Activated CD4-positive, alpha-beta T cell treated with anti-CD3 and anti-CD28 coated beads, Interleukin-2, Interleukin-4, amounts not matched to agents 100 ng/mL and 50 ng/mL, durations not matched to agents 16 hours and 8 hours (primary cell): ENCODE data around the gene DCDC2C.

Experiments used
- DNase-seq: peaks from one replicate; pipeline ENCODE4 v3.0.0-alpha.2; 2020; ENCODE audit warnings: low spot score

Gene DCDC2C

GRCh38 chr2:3703236-3703756 is at the start of gene DCDC2C:
DCDC2C (plus strand) TSS chr2:3703575; CDS start chr2:3703752, 177 bp downstream.
- DNase-seq = no peak

DNA sequence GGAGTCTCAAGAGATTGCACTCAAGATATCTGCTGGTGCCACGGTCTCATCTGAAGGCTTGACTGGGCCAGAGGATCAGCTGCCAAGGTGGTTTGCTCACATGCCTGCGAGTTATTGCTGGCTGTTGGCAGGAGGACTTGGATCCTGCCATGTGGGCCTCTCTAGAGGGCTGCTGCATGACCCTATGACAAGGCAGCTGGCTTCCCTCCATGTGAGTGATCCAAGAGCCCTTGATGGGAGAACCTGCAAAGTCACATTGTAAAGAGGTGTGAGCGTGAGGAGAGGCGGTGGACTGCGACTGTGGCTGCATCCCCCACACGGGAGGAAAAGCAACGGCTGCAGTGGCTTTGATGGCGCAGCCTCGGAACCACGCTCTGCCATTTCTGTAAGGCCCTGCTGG is 49.4 kb upstream of the DCDC2C start:
- no peak for DNase-seq

DNA sequence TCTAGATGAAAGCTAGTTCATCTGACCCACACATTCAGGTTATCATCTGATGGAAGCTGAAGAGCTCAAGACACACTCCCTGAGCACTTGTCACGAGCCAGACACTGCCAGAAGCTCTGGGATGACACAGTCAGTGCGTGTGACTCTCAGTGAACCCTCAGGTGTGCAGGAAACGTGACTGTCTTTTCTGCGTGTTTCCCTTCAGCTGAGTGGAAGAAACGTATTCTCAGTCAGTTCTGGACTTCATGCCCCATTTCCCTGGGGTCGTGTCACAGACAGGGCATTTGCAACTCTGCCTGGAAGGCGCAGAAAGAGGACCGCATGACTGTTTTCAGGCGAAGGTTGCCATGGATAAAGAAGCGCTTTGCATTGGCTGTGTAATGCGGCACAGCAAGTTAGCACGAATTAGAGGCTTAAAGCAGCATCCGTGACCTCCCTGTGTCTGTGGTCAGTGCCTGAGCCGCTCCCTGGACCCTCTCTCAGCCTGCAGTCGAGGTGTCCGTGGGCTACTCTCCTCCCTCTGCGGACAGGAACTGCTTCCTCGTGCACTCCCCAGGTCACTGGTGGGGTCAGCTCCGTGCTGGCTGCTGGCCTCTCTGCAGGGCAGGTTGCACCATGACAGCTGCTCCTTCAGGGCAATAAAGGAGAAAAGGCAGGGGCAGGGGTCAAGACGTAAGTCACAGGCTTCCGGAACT is 48.7 kb upstream of the DCDC2C start:
- no peak for DNase-seq

DNA sequence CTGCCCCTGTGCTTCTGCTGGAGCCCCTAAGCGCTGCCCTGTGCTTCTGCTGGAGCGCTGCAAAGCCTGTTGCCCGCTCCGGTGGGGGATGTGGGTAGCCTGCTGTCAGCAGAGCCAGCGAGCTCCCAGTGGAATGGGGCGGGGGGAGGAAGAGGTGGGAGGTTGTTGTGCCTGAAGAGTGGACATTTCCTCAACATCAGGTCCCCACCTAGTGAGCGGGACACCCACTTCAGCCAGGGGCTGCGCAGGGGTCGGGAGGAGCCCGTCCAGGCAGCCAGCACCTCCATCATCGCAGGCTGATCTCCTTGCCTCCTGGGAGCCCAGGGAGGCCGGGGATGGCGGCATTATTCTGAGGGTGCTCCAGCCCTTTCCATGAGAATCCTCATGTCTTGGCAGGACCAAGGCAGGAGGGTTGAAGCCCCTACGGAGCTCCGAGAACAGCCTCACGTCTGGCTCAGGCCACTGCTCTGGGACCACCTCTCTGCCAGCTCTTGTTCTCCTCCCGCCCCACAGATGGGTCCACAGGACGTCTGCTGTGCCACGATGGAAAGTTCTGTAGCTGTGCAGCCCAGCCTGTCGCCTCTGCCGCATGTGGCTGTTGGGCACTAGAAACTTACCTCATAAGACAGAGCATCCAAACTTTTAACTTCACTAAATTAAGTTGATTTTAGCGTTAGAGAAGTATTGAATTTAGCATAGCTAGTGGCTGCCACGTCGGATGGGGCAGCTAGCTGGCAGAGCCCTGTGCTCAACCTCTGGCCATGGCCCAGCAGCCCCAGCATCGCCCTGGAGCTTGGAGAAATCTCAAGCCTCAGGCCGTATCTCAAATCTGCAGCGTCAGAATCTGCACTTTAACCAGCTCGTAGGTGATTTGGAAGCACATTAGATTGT is 47.3 kb upstream of the DCDC2C start:
- no peak for DNase-seq

DNA sequence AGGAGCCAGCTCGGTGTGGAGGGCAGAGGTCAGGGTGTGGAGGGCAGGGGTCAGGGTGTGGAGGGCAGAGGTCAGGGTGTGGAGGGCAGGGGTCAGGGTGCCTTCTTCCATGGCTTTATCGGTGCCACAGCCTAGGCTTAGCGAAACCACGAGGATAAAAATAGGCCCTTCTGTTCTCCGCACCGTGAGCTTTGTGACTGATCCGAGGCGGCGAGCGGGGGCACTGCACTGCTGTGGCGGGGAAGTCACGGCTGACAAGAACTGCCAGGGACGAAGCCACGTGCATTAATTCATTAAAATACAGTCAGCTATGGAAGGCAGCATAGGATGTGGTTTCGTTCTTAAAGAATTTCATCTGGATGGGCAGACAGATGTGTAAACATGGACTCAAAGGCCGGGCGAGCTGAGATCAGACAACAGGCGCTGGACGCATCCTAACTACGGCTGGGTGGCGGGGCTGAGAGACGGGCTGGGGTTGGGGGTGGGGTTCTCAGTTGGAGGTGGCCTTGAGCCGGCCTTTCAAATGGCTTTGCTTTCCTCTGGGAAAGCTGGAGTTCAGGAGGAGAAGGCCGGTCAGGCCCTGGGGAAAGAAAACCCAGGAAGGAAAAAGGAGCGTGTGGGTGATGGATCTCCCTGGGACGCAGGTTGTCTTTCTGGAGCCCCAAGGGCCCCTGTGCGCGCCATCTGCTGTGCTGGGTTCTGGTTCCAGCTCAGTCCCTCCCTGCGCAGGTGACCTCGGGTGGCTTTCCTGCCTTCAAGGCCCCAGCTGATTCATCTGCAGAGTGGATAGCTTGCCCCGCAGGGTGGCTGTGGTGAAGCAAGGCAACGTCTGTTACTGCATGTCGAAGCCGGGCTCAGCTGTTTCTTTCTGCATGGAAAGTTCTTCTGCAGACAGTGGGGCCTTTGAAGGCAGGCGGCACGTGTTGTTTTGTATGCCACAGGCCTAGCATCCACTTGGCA is 46.3 kb upstream of the DCDC2C start:
- DNase-seq = no peak

DNA sequence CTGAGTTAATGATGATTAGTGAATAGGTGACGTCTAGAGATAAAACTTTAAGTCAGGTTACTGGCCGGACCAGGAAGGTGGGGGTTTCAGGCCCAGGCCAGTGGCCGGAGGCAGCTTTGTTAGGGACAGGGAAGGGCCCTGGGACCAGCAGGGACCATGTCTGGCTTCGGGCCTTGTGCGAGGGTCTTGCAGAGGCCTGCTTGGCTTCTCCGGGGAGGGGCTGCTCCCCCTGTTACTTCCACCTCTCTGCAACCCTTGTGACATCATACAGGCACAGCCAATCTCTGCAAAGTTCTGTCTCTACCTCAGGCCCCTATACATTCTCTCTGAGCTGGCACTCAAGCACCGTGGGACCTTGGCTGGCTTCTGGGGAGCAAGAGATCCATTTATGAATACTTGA is 45.5 kb upstream of the DCDC2C start, which contains the start of gene ALLC:
Gene ALLC (plus strand): TSS at position 320 of the 400 bp plus-strand sequence. CDS start 12,958 bp downstream, outside the sequence.
- no peak for DNase-seq

- DNase-seq = peak; percentile 15
Measured at GRCh38 chr2:3659447-3660432, 43.6 kb upstream of the DCDC2C start.

DNA sequence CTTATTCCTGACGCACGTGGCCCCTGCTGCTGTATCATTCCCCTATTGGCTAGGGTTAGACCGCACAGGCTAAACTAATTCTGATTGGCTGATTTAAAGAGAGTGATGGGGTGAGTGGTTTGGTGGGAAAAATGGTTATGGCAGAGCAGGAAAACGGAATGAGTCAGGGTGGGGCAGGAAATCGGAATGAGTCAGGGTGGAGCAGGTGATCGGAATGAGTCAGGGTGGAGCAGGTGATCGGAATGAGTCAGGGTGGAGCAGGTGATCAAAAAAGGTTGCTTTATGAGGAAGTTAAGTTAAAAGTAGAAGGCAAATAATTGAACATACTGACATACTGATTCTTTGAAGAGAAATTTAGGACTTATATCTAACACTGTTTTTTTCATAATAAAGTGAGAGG is 42.7 kb upstream of the DCDC2C start:
- DNase-seq = peak; percentile 62

DNA sequence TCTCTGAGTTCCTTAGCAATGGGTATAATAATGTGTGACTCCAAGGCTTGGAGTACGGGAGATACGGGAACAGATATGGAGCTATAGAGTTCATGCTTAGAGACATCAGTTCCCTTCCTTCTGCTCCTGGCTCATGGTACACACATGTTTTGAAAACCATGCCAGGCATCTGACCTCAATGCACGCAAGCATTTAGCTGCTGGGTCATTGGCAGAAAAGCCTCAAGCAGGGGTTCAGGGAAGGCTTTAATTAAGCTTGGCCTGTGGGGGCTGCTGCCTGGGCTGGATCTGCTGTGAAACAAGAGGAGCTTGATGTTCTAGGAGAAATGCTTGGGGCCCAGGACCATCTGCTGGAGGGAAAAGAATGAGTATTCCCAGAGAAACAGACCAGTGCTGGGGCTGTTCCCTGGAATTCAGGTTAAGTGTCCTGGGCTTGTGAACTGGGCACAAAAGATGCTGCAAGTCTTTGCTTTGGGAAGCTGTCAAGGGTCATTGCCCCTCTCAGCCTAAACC is 42.2 kb upstream of the DCDC2C start:
- DNase-seq = no peak

- DNase-seq = peak; percentile 13
Measured at GRCh38 chr2:3662239-3662638, 41.1 kb upstream of the DCDC2C start.

DNA sequence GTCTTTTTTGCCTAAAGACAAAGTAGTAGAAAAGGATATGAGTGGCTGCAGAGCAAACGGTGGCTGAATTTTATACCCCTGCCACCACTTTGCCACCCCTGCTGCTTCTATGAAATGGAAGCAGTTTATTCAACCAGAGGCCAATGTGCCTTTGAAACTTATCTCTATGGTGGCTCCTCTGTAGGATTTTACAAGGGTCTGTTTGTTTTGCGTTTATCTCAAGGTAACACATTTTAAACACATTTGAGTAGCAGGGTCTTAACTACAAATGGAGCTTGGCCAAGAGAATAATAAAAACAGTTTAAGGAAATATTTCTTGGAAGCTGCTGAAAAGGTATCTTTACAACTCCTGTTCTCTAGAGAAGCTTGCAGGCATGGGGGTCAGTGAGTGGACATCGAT is 39.3 kb upstream of the DCDC2C start:
- no peak for DNase-seq

DNA sequence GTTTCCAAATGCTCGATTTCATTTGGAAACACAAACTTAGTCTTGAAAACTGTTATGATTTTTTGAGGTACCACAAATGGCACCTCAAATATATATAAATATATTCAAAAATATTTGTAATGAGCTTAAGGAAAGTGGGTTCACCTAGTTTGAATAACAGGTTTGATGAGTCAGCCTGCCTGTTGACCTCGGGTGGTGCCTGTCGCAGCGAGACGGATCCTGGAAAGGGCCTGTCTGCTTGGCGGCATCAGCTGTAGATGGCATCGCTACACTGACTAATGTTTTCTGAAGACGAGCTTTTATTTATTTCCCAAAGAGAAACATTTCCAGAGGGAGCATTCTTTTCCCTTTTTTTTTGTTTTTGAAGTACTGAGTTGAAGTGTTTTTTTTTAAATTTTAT is 38.5 kb upstream of the DCDC2C start:
- no peak for DNase-seq

- no peak for DNase-seq
Measured at GRCh38 chr2:3665886-3666612, 37.3 kb upstream of the DCDC2C start.

GRCh38 chr2:3666613-3666975 is 36.8 kb upstream of the DCDC2C start:
- DNase-seq = no peak

DNA sequence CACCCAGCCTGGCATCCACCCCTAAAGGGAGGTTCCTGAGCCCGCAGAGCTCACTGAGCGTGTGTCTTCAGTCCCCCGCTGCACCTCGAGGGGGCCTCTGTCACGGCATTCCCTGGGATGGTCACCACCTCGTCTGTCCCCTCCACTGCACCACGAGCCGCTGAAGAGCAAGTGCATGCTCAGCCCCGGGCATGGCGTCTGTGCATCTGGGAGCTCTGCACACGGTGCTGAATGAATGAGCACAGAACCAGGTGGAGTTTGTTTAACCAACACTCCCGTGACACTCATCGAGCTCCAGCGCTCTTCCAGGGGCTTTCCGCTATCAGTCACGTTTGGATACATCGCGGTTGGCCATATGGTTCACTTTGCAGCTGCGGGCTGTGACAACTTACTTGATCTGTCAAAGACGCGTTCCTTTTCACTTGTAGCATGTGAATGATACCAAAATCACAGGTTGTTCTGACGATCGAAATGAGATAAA is 36.2 kb upstream of the DCDC2C start:
- DNase-seq = no peak

- DNase-seq = no peak
Measured at GRCh38 chr2:3669656-3670055, 33.7 kb upstream of the DCDC2C start.

GRCh38 chr2:3670376-3670775 is 33.0 kb upstream of the DCDC2C start:
- DNase-seq = no peak

DNA sequence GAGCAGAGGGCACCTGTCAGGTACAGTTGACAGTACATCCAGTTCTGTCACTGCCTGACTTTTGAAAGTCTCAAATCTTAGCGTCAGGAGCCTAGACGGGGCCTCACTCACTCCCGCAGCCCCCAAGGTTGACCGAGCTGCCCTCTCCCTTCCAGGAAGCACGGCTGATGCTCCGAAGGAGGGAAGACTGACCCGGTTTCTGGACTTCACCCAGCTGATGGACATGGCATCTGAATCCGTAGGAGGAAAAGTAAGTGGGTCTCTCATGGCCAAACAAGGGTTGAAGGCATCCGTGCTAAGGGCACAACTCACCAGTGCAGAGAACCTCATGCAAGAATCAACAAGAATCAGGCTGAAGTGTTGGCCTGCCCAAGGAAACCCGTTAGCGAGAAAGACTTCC is 32.4 kb upstream of the DCDC2C start:
- DNase-seq = no peak

DNA sequence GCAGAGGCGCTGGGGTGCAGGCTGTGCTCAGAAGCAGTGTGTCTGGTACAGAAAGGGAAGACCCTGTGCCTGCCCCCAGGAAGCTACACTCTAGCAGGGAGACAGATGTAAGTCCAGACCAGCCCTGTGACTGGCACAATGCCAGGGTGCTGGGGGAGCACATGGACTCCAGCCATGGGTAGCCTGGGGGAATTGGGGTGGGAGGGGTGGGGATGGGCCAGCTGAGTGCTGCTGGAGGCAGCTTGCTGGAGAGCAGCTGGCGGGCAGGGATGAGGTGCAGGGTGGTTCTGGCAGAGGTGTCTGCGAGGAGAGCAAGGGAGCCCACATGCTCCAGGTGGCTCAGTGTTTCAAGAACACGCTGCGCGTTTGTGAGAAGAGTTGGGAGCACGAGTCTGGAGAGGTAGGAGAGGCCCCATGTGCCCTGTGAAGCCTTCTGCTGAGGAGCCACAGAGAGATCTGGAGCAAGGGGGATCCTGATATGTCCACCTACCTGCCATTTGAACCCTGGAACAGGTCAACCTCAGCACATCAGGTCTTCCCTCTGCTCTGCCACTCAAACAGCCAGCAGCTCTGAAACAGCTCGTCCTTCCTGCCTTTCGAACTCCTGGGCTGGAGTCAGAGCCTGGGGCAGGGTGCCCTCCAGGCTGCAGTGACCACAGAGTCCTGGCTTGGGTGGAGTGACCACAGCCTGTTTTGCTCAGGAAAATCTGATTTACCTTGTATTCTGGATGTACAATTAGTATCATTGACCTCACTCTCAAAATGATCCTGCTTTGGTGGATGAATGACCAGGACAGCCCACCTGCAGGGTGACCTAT is 30.3 kb upstream of the DCDC2C start:
- no peak for DNase-seq
